SK-N-SH (cell line): ENCODE measurements around the gene SFRP2. TPM values are rescaled to one million over a fixed set of nuclear protein-coding genes. Genes with fewer than 3 reads are reported as not detected.

Source experiments
- CTCF ChIA-PET: fragments of 300-600, 350-600 bp; formaldehyde crosslinking; extraction: SDS; loops from one replicate; lab custom pipeline; 2021; lab: Yijun Ruan, JAX
- POLR2A ChIA-PET: fragments of 350-600 bp; sonication (Branson Sonifier 250); formaldehyde crosslinking; extraction: SDS; loops from one replicate; lab custom pipeline; 2020; ENCODE audit warnings: antibody characterized with exemption, inconsistent platforms; lab: Yijun Ruan, JAX
- DNase-seq: peaks from one replicate; pipeline ENCODE4 v3.0.0; 2012
- H2AFZ ChIP-seq: fragments of 200-600 bp; sonication (generic); 2 replicates; pipeline ENCODE4 v1.8.1; 2016; ENCODE audit warnings: antibody characterized with exemption, mild to moderate bottlenecking, low read depth
- H3F3A ChIP-seq: fragments of 200-600 bp; sonication (generic); replicated peaks from 2 replicates; pipeline ENCODE3; 2016; ENCODE audit warnings: antibody characterized with exemption, mild to moderate bottlenecking; ENCODE audit not compliant: insufficient read depth
- H3K27ac ChIP-seq, 2 experiments: fragments of 200-500 bp in 1 of 2; fragments of 200-600 bp in 1 of 2; sonication (Bioruptor generic) in 1 of 2; sonication (generic), shearing (Covaris generic) in 1 of 2; 2 replicates each; pipeline versions ENCODE4 v1.5.1 to v1.6.1; 2014 to 2016; ENCODE audit warnings: low read depth in 2 of 2, inconsistent platforms in 1 of 2, low read length in 1 of 2, mild to moderate bottlenecking in 1 of 2, mixed read lengths in 1 of 2
- H3K27me3 ChIP-seq: fragments of 200-600 bp; sonication (generic), shearing (Covaris generic); 2 replicates; pipeline ENCODE4 v1.6.1; 2016; ENCODE audit warnings: mixed run types; ENCODE audit not compliant: insufficient read depth
- H3K36me3 ChIP-seq, 2 experiments: fragments of 200-500 bp in 1 of 2; fragments of 200-600 bp in 1 of 2; sonication (Bioruptor generic) in 1 of 2; sonication (generic) in 1 of 2; replicated peaks in 1 of 2; 2 replicates each; pipeline versions ENCODE3 to v1.5.1; 2014 to 2016; ENCODE audit warnings: low read length in 1 of 2, mild to moderate bottlenecking in 1 of 2; ENCODE audit not compliant: insufficient read depth in 2 of 2, control insufficient read depth in 1 of 2
- H3K4me1 ChIP-seq, 2 experiments: fragments of 200-500 bp in 1 of 2; fragments of 200-600 bp in 1 of 2; sonication (Bioruptor generic) in 1 of 2; sonication (generic), shearing (Covaris generic) in 1 of 2; 2 replicates each; pipeline versions ENCODE4 v1.5.1 to v1.6.1; 2014 to 2016; ENCODE audit warnings: low read depth in 1 of 2, low read length in 1 of 2, mixed run types in 1 of 2; ENCODE audit not compliant: insufficient read depth in 2 of 2, control insufficient read depth in 1 of 2
- H3K4me2 ChIP-seq: fragments of 200-600 bp; sonication (generic), shearing (Covaris generic); 2 replicates; pipeline ENCODE4 v1.6.1; 2017; ENCODE audit warnings: mixed run types
- H3K4me3 ChIP-seq, 2 experiments: fragments of 200-500 bp in 1 of 2; fragments of 200-600 bp in 1 of 2; sonication (Bioruptor generic) in 1 of 2; sonication (generic), shearing (Covaris generic) in 1 of 2; 2 replicates each; pipeline versions ENCODE4 v1.5.1 to v1.8.1; 2014 to 2016; ENCODE audit warnings: low read depth in 2 of 2, inconsistent platforms in 1 of 2, low read length in 1 of 2, mild to moderate bottlenecking in 1 of 2, mixed read lengths in 1 of 2, moderate library complexity in 1 of 2
- H3K79me2 ChIP-seq: fragments of 200-600 bp; sonication (generic); 2 replicates; pipeline ENCODE4 v1.8.1; 2017; ENCODE audit warnings: mild to moderate bottlenecking; ENCODE audit not compliant: insufficient read depth
- H3K9ac ChIP-seq: fragments of 200-600 bp; sonication (generic); 2 replicates; pipeline ENCODE4 v1.6.1; 2017; ENCODE audit warnings: mixed run types
- H3K9me2 ChIP-seq: fragments of 200-600 bp; sonication (generic); 2 replicates; pipeline ENCODE4 v1.6.1; 2017; ENCODE audit warnings: mixed run types
- H3K9me3 ChIP-seq: fragments of 200-600 bp; sonication (generic); 2 replicates; pipeline ENCODE4 v1.6.1; 2017; ENCODE audit warnings: mixed run types, mild to moderate bottlenecking, moderate library complexity
- H4K20me1 ChIP-seq: fragments of 200-600 bp; sonication (generic); 2 replicates; pipeline ENCODE4 v1.6.1; 2017; ENCODE audit warnings: mild to moderate bottlenecking, mixed run types; ENCODE audit not compliant: insufficient read depth
- ELF1 ChIP-seq: IDR thresholded peaks from 2 replicates; pipeline ENCODE4 v1.4.0; 2012
- EP300 ChIP-seq, 2 experiments: IDR thresholded peaks; 2 replicates each; pipeline versions ENCODE4 v1.4.0 to v1.6.1; 2012; ENCODE audit warnings: borderline replicate concordance in 1 of 2, low read depth in 1 of 2, low read length in 1 of 2
- EZH2phosphoT487 ChIP-seq: fragments of 200-600 bp; sonication (generic); IDR thresholded peaks from 2 replicates; pipeline ENCODE4 v1.6.1; 2017; ENCODE audit warnings: low read depth, mixed run types, mild to moderate bottlenecking, antibody characterized with exemption, moderate library complexity, borderline replicate concordance
- FOSL2 ChIP-seq: IDR thresholded peaks from 2 replicates; pipeline ENCODE4 v1.4.0; 2012; ENCODE audit warnings: low read depth, mild to moderate bottlenecking, moderate library complexity, borderline replicate concordance
- FOXJ3 ChIP-seq: sonication (generic); formaldehyde crosslinking; IDR thresholded peaks from 2 replicates; pipeline ENCODE4 v1.5.1; 2020; ENCODE audit warnings: mild to moderate bottlenecking, missing genetic modification reagents
- FOXM1 ChIP-seq: IDR thresholded peaks from 2 replicates; pipeline ENCODE4 v1.4.0; 2012; ENCODE audit warnings: low read depth, mild to moderate bottlenecking
- GATA2 ChIP-seq: sonication (generic); formaldehyde crosslinking; IDR thresholded peaks from 2 replicates; pipeline ENCODE4 v1.5.0; 2020; ENCODE audit warnings: mild to moderate bottlenecking, missing genetic modification reagents
- IRF3 ChIP-seq: fragments of 150-350 bp; IDR thresholded peaks from 2 replicates; pipeline ENCODE4 v1.6.1; 2016; ENCODE audit warnings: mild to moderate bottlenecking, low read depth, low read length
- JUND ChIP-seq: IDR thresholded peaks from 2 replicates; pipeline ENCODE4 v1.4.0; 2012
- MAX ChIP-seq: IDR thresholded peaks from 2 replicates; pipeline ENCODE4 v1.4.0; 2012; ENCODE audit warnings: low read depth
- MEF2A ChIP-seq: IDR thresholded peaks from 2 replicates; pipeline ENCODE4 v1.4.0; 2012; ENCODE audit warnings: low read depth, borderline replicate concordance
- MXI1 ChIP-seq: IDR thresholded peaks from 2 replicates; pipeline ENCODE4 v1.6.1; 2012; ENCODE audit warnings: mild to moderate bottlenecking, low read depth, low read length, improper control_type of control experiment
- NFIC ChIP-seq: IDR thresholded peaks from 2 replicates; pipeline ENCODE4 v1.4.0; 2012; ENCODE audit warnings: borderline replicate concordance
- NRF1 ChIP-seq: IDR thresholded peaks from 2 replicates; pipeline ENCODE4 v1.6.1; 2012; ENCODE audit warnings: low read depth, mild to moderate bottlenecking, low read length
- POLR2AphosphoS5 ChIP-seq: IDR thresholded peaks from 2 replicates; pipeline ENCODE4 v1.6.1; 2012; ENCODE audit warnings: low read depth, low read length
- RCOR1 ChIP-seq: fragments of 150-350 bp; IDR thresholded peaks from 2 replicates; pipeline ENCODE4 v1.6.1; 2017; ENCODE audit warnings: antibody characterized with exemption, low read length
- REST ChIP-seq: IDR thresholded peaks from 2 replicates; pipeline ENCODE4 v1.6.1; 2012; ENCODE audit warnings: mild to moderate bottlenecking, low read depth, low read length, moderate library complexity
- RFX5 ChIP-seq: IDR thresholded peaks from 2 replicates; pipeline ENCODE4 v1.6.1; 2012; ENCODE audit warnings: mild to moderate bottlenecking, improper control_type of control experiment, low read length
- RXRA ChIP-seq: IDR thresholded peaks from 2 replicates; pipeline ENCODE4 v1.4.0; 2012; ENCODE audit warnings: low read depth, mild to moderate bottlenecking, borderline replicate concordance
- TEAD4 ChIP-seq: IDR thresholded peaks from 2 replicates; pipeline ENCODE4 v1.4.0; 2012; ENCODE audit warnings: mild to moderate bottlenecking, borderline replicate concordance; ENCODE audit not compliant: insufficient read depth
- USF1 ChIP-seq: IDR thresholded peaks from 2 replicates; pipeline ENCODE4 v1.4.0; 2012; ENCODE audit warnings: low read depth, borderline replicate concordance
- ZBTB33 ChIP-seq: IDR thresholded peaks from 2 replicates; pipeline ENCODE4 v1.4.0; 2012; ENCODE audit warnings: low read depth, borderline replicate concordance
- WGBS: methylation state at CpG from one replicate; pipeline ENCODE4 v1.1.6; 2017; ENCODE audit warnings: low lambda C conversion rate; 5-methylcytosine and 5-hydroxymethylcytosine counted together
- polyA plus RNA-seq, 3 experiments: library from polyadenylated mRNA; depleted of rRNA; stranded (reverse); fragments of >200 nt; gene quantifications; 2 replicates each; pipeline ENCODE4 v1.2.3, GENCODE V29; 2012

The SFRP2 gene
- polyA plus RNA-seq, 1 of the 3 experiments (the other 2 are of a cell fraction), result not detected

- no peaks in the 10 kb centered on the region for H3K79me2 ChIP-seq
- no peak for TF ChIP-seq GATA2 (CRISPR knock-in tag)
- TF ChIP-seq MXI1, result no peak
- TF ChIP-seq TEAD4, result no peak
- no peak for TF ChIP-seq USF1
- TF ChIP-seq EP300 (IDR thresholded peaks at IDR 0.05; ENCODE audit: borderline replicate concordance in 1 of 2, low read depth in 1 of 2, low read length in 1 of 2), result no peak
- no peak for TF ChIP-seq FOXM1
- TF ChIP-seq MEF2A, result no peak
- TF ChIP-seq ZBTB33, result no peak
- no peak for TF ChIP-seq RFX5
- TF ChIP-seq FOXJ3 (CRISPR knock-in tag), result no peak
- TF ChIP-seq NFIC, result no peak
- TF ChIP-seq JUND, result no peak
Observed at GRCh38 chr4:153824501-153824900, 35.6 kb upstream of the SFRP2 start.

GRCh38 chr4:153823483-153823882, 34.6 kb upstream of the SFRP2 start:
- ChIA-PET POLR2A (no interaction called here), CTCF (no interaction called here)
- WGBS, result 0% methylated on average over 1 of the region's 1 CpG
- DNase-seq, result no peak
- Histone ChIP-seq H3K4me1 (no peaks in the 10 kb centered on the region), H3K27ac (no peak overlapping the region), H3K9me2 (no peaks in the 10 kb centered on the region), H3K9me3 (0 out of 2 replicates have a peak, but pooled peaks cover 2% of the 10 kb centered on the region), H3K4me2 (no peak overlapping the region), H4K20me1 (no peaks in the 10 kb centered on the region), H3K4me3 (no peak overlapping the region), H3K27me3 (no peaks in the 10 kb centered on the region), H3F3A (no peaks in the 10 kb centered on the region), H3K9ac (no peak overlapping the region), H2AFZ (no peak overlapping the region), H3K36me3 (no peaks in the 10 kb centered on the region), H3K79me2 (no peaks in the 10 kb centered on the region)
- no peak for TF ChIP-seq EZH2phosphoT487
- TF ChIP-seq RCOR1, result no peak
- TF ChIP-seq RXRA, result no peak
- no peak for TF ChIP-seq REST
- no peak for TF ChIP-seq FOSL2
- no peak for TF ChIP-seq ELF1
- no peak for TF ChIP-seq IRF3
- no peak for TF ChIP-seq NRF1
- TF ChIP-seq POLR2AphosphoS5, result no peak
- TF ChIP-seq MAX, result no peak
- TF ChIP-seq FOXJ3 (CRISPR knock-in tag), result no peak

More at GRCh38 chr4:153824501-153824900, 35.6 kb upstream of the SFRP2 start:
- no peaks in the 10 kb centered on the region for H3K9me2 ChIP-seq
- no peak overlapping the region for H3K27ac ChIP-seq
- H3K36me3 ChIP-seq, result no peaks in the 10 kb centered on the region
- H3F3A ChIP-seq, result no peaks in the 10 kb centered on the region
- H3K9ac ChIP-seq, result no peak overlapping the region
- DNase-seq, result no peak
- no peak overlapping the region for H2AFZ ChIP-seq
- 0 out of 2 replicates have a peak, but pooled peaks cover 2% of the 10 kb centered on the region for H3K9me3 ChIP-seq
- ChIA-PET POLR2A (no interaction called here), CTCF (no interaction called here)
- no peaks in the 10 kb centered on the region for H4K20me1 ChIP-seq
- H3K4me3 ChIP-seq, result no peak overlapping the region
- H3K4me2 ChIP-seq, result no peak overlapping the region
- no peaks in the 10 kb centered on the region for H3K27me3 ChIP-seq
- H3K4me1 ChIP-seq, result no peaks in the 10 kb centered on the region
